Measurements from ENCODE around the gene HPGD.

HPGD gene

DNA sequence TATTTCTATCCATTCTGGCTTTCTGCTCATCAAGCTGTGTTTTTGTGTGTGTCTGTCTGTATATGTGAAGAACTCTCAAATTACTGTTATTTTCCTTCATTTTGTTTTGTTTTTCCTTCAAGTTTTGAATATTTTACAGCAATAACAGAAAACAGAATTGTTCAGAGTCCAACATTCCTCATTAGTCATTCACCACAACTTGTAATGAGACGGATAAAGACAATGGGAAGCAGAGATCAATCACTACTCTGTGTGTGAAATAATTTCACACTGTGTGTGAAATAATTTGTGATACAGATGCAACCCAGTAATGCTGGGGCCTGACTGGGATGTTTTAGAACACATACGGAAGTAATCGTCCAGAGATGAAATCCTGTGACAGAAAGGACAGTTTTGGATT, 55.2 kb downstream of the HPGD start:
- no peak for DNase-seq

DNA sequence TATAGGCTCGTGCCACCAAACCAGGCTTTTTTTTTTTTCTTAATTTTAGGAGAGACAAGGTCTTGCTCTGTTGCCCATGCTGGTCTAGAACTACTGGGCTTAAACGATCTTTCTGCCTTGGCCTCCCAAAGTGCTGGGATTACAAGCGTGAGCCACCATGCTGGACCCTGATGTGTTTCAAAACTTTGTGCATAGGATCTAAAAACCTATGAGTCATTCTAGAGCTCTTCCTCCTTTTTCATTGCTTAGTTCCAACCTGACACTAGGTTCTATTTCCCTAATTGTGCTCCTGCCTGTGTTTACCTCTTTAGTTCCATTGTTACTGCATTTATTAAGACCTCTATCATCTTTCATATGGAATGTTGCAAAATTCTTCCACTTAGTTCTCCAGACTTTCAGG, 57.3 kb downstream of the HPGD start:
- DNase-seq, result no peak

DNA sequence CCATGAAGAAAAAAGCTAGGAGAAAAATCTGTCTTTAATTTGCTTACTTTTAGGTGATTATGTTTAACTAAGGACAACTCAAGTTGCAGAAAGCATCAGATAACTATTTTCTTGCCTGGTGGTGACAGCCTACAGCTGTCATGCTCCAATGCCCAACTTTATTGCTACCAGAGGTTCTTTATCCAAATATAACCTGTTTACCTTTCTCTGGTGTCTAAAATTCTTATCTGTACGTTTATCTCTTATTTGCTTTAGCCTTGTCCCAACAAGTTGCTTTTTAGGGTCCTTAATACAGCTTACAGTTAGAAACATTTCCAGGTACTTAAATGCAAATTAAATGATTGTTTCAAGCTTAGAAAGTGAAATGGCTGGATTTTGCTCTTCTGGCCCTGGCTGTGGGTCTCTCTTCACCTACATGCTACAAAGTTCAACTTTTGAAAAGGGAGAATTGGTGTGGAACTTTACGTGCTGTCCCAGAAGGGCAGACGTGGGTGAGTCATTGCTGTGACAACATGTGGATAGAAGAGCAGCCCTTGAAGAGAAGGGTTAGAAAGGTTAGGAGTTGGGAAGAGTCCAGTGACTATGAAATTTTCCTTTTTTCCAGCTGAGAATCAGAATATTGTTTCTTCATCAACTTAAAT, 60.7 kb downstream of the HPGD start:
- no peak for DNase-seq

DNA sequence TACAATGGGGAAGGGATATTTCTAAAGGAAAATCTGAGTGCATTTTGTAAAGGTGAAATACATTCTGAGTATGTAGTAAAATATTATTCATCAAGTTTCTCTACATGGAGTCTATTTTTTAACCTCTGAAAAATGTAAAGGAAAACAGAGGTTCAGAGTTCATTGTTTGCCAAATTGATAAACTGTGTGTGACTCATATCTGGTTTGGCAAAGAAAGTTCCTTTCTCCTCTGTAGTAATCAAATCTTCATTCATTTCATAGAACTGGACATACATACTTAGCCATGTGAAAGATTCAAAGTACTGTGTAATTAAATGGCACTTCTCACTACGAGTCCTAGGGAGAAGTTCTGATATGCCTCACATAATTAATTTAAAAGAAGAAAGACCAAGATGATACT, 61.6 kb downstream of the HPGD start:
- DNase-seq, result no peak

DNA sequence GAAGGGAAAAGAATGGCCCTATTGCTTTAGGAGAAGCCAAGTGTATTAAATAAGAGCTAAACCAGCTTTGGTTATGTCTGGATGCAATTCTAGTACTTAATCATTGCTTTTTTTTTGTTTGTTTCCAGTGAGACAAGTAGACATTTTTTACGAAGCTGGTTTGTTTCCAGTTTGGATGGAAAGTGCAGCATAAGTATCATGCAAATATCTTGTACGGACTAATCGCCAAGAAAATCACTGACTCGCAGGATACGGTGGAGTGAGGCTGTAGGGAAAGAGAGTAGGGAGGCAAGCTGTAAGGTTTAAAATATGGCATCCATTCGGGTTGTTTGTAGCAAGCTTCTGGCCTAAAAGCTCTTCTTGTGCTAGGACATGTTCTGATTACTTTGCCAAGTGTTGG, 64.8 kb downstream of the HPGD start:
- DNase-seq, result no peak

DNA sequence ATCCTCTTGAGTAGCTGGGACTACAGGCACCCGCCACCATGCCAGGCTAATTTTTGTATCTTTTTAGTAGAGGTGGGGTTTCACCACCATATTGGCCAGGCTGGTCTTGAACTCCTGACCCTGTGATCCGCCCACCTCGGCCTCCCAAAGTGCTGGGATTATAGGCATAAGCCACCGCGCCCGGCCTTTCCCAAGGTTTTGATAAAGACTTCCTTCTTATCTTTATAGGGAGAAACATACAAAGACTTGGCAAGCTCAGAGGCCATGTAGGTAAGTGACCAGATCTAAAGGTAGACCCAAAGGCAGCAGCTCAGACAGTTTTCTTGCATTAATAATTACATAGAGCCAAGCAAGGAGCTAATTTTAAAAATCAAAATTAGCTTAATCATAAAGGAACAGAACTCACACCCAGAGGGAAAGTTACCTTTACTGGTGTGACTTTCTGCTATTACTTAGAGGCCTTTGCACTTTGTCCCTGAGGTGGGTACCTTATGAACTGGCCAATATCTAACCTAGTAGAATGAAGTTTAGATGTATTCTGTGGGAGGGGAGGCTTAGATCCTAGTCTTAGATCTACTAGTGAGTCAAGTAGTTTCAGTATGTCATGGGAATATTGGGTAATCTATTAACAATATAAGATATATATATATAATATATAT, 67.3 kb downstream of the HPGD start:
- DNase-seq, result no peak

DNA sequence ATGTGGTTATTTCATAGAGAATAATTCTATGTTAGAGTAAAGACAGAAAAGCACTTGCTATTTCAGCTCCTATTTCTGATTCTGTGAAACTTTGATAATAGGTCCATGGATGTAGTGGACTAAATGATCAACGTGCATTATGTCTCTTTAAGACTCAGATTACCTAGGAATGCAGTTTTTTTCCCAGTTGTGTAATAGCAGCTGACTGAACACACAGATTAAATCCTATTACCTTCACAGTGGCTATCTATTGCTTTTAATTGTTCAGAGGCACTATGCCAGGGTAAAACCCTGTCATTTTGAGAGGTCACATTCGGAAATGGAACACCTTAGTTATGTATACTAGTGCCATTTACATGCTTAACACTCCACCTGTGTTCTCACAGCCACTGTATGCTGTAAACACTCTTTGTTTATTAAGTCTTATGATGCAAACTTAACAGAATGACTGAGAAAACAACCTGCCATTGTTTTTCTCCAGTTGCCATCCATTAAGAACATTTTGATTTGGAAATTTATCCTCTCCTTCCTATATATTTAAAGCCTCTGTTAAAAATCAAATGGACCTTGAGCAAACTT, 70.5 kb downstream of the HPGD start:
- no peak for DNase-seq

DNA sequence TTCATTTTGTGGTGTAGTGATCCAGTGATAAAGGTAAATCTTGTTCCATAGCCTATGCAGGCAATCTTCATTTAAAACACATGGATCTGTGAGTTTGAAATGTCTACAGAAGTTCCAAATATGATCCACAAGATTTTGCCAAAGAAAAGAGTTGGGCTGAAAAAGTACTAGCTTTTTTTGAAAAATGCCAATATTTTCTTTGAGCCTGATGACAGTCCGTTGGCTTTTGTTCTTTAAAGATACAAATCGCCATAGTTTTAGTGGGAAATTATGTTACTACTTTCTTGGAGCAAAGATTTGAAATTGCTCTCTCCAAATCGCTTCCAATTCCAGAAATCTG, 71.5 kb downstream of the HPGD start:
- no peak for DNase-seq

DNA sequence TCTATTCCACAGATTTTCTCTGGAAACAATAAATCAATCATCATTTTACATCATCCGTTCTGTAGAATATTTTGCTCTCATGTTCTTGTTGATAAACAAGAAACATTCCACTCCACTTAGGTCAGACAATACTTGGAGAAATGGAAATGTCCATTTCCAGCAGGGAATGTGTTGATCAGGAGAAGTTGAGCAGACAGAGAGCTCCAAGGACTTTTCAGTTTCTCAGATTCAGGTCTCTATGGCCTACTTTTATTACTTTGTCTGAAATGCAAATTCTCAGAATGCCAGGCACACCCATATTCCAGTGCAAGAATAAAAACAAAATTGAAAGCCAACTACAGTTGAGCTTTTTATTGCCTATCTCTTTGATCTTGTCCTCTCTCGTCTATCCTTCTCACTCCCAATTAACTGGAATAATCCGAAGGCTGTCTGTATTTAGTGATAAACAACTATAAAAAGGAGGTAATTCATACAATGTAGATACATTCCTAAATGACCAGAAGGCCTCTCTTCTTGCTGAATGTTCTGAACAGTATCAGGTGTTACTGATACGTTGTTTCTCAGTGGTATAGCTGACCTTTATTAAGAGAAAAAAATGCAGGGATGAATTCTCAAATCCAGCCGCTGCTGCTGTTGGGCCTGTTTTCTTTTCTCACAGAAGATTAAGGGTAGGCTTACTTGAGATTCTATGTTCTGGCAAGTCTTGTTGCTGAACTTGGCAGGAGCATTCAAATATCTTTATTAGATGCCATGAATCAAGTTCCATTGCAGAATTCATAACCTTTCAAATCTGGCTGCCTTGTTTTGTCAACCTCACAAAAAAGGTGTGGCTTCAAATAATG, 72.1 kb downstream of the HPGD start:
- no peak for DNase-seq

DNA sequence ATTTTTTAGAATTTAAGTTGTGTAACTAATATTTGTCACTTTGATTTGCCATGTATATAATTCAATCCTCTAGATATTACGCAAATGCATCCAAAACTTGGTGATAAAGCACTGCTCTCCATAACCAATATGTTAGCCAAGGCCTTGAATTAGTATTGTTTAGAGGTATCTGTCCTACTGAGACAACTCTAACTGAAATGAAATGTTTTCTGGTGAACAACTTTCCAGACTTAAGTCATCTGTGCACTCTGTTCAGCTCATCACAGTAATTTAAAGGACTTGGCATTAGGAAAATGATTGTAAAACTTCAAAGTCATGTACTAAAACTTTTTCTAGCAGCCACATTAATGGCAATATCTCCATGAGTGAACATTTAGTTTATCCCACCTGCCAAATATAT, 73.1 kb downstream of the HPGD start:
- DNase-seq, result no peak

DNA sequence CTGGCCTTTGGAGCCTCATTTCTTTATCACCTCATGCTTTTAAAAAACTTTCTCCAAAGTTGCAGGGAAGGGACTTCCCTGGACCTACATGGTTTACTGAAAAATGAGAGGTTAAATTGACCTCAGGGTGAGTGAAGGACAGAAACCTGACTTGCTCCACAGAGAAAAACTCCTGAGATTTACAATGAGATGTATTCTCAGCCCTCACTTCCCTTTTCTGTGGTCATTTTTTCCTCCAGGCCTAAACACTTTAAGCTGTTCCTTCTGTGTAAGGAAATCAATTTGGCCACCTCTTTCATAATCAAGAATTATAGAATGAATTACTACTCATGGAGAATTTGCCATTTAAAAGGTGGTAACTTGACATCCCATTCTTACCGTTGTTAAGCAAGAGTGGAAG, 77.9 kb downstream of the HPGD start:
- no peak for DNase-seq
